Endometrial microvascular endothelial cells (primary cell): ENCODE results near the gene S100A13. TPM values are rescaled to one million over a fixed set of nuclear protein-coding genes. Genes with fewer than 3 reads are reported as not detected.
"Not testable (repeated sequence)": the region's sequence is repeated elsewhere in the genome, so short reads cannot be mapped to it uniquely, and the experiment has no call there.

Experiments used
- in situ Hi-C: cut with HindIII; loops from 2 replicates; pipeline ENCODE4 v1.10.0; 2017; ENCODE audit warnings: low sequenced_read_pairs, low pct_unique_long_range_greater_than_20kb; ENCODE audit errors: inconsistent ontology term
- total RNA-seq: library from RNA; depleted of rRNA; stranded (reverse); fragments of >200 nt; gene quantifications from one replicate; pipeline ENCODE4 v1.2.3, GENCODE V29; 2015; ENCODE audit errors: inconsistent ontology term

S100A13 gene
- total RNA-seq, 1 donor from 2014 or later: 75.1 TPM

- in situ Hi-C loops: no loop called here
Observed at GRCh38 chr1:153649863-153650235, 22.5 kb upstream of the S100A13 start.

- in situ Hi-C loops: no loop called here
Observed at GRCh38 chr1:153649137-153649862, 22.0 kb upstream of the S100A13 start.

DNA sequence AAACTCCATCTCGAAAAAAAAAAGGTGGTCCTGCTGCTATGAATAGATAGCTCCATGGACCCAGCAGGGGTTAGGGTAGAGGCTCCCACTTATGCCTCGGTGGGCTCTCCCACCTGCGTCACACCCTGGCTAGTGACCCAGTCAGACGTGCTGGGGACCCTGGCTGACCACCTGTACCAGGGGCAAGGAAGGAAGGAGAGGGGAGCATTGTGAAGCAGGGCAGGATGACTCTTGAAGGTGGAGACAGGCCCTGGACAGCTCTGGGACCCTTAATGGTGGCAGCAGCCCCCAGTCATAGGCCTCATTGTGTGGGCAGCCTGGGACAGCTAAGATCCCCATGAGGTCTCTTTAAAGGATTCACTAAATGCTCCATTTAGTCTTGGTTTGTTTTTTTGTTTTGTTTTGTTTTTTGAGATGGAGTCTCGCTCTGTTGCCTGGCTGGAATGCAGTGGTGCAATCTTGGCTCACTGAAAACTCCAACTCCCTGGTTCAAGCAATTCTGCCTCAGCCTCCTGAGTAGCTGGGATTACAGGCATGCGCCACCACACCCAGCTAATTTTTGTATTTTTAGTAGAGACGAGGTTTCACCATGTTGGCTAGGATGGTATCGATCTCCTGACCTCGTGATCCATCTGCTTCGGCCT, 20.8 kb upstream of the S100A13 start:
- in situ Hi-C loops: no loop called here

GRCh38 chr1:153647346-153647714, 20.0 kb upstream of the S100A13 start:
- in situ Hi-C loops: no loop called here

GRCh38 chr1:153646672-153647345, 19.5 kb upstream of the S100A13 start:
- in situ Hi-C loops: no loop called here

- in situ Hi-C loops: no loop called here
Observed at GRCh38 chr1:153643816-153644215, 16.5 kb upstream of the S100A13 start.

DNA sequence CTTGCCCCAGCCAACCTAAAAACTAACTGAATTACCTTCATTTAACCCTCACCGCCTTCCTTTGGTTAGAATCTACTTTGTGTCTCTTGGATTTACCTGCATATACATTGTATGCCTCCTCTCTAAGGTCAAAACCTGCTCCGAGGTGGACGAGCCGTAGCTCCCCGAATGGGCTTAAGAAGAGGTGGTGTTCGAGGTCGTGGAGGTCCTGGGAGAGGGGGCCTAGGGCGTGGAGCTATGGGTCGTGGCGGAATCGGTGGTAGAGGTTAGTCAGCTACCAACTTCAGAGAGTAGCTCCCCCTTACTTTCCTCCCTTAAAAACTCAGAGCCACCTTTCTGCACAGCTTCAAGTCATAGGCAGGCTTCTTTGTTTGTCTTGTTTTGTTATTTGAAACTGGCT, 15.8 kb upstream of the S100A13 start:
- in situ Hi-C loops: no loop called here

GRCh38 chr1:153642161-153642560, 14.9 kb upstream of the S100A13 start:
- in situ Hi-C loops: no loop called here

DNA sequence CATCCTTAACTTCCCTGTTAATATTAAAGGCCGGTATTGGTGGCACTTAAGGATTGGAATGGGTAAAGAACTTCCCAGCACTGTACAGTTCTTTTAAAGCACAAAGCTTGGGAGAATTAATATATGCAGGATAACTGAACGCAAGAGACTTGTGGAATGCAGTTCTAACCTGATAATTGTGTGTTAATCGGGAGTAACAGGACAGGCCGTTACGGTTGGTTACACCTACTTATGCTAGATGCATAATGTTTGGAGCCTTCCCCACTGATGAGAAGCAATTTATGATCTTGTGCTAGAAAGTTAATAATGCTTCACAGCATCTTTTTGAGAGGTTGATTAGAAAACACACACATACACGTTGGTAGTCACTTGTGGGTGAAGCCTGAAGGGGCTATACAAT, 13.6 kb upstream of the S100A13 start:
- in situ Hi-C loops: no loop called here

DNA sequence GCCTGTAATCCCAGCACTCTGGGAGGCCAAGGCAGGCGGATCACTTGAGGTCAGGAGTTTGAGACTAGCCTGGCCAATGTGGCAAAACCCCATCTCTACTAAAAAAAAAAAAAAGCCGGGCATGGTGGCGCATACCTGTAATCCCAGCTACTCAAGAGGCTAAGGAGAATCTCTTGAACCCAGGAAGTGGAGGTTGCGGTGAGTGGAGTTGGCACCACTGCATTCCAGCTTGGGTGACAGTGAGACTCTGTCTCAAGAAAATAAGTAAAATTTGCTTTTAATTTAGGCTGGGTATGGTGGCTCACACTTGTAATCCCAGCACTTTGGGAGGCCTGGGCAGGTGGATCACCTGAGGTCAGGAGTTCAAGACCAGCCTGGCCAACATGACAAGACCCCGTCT, 12.9 kb upstream of the S100A13 start:
- in situ Hi-C loops: not testable (repeated sequence)

DNA sequence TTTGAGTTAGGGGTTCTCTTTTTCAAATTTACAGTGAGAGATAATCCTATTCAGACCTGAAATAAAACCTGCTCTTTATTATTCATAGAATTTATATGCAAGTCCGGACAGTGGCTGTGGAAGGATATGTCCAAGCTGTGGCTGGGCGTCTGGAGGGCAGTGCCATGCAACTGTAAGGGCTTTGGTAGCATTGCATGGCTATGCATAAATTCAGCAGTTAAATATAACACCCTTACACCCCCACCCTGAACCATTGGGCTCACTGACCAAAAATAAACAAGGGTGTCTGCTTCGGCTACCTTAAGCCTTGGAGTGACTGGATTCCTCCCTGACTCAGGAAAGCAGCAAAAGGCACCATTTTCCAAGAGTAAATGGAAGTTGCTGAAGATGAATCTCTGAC, 12.0 kb upstream of the S100A13 start:
- in situ Hi-C loops: no loop called here

DNA sequence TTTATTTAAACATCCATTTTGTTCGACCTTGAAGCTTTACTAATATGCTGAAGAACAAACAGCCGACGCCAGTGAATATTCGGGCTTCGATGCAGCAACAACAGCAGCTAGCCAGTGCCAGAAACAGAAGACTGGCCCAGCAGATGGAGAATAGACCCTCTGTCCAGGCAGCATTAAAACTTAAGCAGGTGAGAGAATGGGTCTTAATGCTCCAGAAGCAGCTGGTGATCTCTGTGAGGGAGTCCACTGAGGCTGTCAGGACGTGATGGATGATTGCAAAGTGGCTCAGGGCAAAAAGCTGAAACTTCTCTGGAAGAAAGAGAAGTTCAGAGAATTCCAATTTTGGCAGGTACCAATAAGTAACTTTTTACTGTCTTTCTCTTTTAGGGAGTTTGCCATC, 11.0 kb upstream of the S100A13 start:
- in situ Hi-C loops: no loop called here

DNA sequence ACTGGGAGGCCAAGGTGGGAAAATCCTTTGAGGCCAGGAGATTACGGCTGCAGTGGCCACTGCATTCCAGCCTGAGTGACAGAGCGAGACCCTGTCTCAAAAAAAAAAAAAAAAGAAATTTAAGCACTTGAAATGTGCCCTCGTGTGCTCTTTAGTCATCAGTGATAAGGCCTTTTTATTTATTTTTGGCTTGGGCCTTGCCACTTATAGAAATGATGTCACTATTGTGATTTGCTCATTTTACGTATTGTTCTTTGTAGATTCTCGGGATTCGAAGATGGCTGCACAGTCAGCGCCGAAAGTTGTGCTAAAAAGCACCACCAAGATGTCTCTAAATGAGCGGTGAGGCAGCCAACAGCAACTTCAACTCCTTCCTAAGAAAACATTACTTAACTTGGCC, 9.0 kb upstream of the S100A13 start:
- in situ Hi-C loops: no loop called here

GRCh38 chr1:153635872-153636271, 8.6 kb upstream of the S100A13 start:
- in situ Hi-C loops: no loop called here

DNA sequence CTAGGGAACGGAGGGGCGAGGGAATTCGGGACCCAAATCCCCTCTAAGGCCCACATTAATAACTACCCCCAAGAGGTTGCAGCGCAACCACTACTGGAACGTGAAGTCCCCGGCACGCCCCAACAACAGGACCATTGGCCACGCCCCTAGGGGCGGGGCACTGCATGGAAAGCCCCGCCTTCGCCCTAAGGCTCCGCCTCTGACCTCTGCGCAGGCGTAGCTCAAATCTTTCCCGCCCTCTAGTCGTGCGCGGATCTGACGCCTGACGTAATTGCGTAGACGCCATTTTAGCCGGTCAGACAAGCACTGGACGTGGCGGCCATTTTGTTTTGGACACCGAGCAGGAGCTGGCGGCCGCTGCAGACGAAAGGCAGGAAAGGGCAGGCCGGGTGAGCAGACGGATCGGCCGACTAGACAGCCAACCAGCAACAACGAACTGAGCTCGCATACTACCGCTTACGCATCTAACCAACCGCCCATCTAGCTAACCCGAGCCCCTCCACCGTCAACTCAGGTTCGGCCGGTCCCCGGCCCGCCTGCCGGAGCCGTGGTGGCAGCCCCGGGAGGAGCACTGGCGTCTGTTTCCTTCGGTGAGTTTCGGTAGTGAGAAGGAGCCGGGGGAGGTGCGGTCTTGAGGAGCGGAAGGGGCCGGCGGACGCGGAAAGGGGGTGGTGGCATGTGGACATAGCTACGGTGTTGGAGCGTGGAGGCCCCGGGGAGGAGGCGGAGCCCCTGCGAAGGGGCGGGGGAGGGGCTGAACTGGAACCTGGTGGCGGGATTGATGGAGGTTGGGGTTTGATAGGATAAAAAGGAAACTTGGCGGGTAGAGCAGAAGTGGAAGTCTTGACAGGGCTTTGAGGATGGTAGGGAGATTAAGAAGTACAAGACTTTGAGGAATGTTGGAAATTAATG, 6.7 kb upstream of the S100A13 start, which contains the start of gene CHTOP:
CHTOP (plus strand) TSS at position 313 of the 912 bp plus-strand sequence. CDS start 2,523 bp downstream, outside the sequence.
- in situ Hi-C loops: no loop called here

DNA sequence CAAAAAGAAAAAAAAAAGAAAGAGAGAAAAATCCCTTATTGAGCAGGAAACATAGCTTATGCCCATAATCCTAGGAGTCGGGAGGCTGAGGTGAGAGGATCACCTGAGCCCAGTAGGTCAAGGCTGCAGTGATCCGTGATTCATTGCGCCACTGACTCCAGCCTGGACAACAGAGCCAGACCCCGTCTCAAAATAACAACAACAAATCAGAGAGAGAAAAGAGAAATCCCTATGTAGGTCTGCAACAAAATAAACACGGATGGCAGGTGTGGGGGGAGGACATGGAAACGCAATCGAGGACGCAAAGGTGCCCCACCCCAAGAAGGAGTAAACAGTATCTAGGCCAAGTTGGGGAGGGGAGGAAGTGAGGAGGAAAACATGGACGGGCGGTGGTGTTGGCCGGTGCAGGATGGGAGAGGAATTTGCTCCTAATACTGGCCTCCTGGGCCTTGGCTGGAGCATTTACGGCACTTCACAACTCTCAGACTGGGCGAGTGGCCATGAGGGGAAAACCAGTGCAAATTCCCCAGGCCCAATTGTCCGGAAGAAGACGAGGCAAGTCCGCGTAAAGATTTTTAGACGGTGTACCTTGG, 6.0 kb upstream of the S100A13 start:
- in situ Hi-C loops: no loop called here

DNA sequence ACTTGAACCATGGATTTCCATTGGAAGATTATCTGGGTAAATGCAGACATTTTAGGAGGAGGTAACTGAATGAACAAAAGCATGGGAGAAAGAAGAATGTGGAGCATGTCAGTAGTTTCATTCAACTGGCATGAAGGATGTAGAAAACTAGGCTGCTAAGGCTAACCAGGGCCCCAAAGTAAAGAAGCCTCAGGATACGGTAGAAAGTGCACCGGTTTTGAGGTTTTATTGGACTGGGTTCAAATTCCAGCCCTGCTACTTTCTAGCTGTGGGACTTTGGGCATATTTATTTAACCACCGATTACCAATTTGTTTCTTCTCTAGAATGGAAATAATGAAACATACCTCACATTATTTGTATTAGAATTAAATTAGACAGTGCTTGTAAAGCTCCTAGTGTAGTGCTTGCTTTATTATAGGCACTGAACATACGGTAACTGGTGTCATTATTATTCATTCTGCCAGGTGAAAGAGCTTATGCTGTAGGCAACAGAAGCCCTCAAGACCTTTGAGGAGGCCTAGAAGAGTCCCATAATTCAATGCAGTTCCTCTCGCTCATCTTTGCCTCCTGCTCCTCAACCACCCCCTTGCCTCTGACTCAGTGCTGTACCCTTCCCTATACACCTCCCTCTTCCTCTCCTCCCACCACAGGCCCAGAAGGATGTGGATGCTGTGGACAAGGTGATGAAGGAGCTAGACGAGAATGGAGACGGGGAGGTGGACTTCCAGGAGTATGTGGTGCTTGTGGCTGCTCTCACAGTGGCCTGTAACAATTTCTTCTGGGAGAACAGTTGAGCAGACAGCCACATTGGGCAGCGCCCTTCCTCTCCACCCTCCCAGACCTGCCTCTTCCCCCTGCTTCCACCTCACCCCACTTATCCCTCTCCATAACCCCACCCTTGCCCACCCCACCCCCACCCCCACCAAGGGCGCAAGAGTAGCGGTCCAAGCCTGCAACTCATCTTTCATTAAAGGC, 4.0 kb upstream of the S100A13 start:
- in situ Hi-C loops: no loop called here

DNA sequence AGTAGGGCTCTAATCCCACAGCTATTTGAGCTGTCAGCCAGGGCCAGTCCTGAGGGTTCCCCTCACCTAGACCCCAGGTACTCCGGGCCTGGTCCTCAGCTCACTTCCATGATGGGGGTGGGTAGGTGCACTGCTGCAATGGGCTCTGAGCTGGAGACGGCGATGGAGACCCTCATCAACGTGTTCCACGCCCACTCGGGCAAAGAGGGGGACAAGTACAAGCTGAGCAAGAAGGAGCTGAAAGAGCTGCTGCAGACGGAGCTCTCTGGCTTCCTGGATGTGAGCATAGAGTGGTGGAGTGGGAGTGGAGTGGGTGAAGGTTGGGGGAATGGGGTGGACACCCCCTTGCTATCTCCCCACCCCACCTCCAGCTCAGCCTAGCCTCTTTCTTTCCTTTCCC, 3.1 kb upstream of the S100A13 start:
- in situ Hi-C loops: no loop called here
